Measurements from ENCODE around the gene PPP1R1B.

GRCh38 chr17:39627047-39627711 lies 427 bp downstream of the PPP1R1B start:
- TF ChIP-seq, protein P1, sequence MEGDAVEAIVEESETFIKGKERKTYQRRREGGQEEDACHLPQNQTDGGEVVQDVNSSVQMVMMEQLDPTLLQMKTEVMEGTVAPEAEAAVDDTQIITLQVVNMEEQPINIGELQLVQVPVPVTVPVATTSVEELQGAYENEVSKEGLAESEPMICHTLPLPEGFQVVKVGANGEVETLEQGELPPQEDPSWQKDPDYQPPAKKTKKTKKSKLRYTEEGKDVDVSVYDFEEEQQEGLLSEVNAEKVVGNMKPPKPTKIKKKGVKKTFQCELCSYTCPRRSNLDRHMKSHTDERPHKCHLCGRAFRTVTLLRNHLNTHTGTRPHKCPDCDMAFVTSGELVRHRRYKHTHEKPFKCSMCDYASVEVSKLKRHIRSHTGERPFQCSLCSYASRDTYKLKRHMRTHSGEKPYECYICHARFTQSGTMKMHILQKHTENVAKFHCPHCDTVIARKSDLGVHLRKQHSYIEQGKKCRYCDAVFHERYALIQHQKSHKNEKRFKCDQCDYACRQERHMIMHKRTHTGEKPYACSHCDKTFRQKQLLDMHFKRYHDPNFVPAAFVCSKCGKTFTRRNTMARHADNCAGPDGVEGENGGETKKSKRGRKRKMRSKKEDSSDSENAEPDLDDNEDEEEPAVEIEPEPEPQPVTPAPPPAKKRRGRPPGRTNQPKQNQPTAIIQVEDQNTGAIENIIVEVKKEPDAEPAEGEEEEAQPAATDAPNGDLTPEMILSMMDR (optimal IDR thresholded peaks at IDR 0.05 in 1 of 3, IDR thresholded peaks at IDR 0.05 in 1 of 3, conservative IDR thresholded peaks at IDR 0.05 in 1 of 3; ENCODE audit: extremely low read depth in 1 of 3, insufficient read depth in 2 of 3, low read length in 3 of 3): no peak
- TF ChIP-seq EZH2 (IDR thresholded peaks at IDR 0.05; ENCODE audit: low read length): peak; percentile 91
